WTC11 (cell line): ENCODE results near the gene ITGB4. TPM values are rescaled to one million over a fixed set of nuclear protein-coding genes. Genes with fewer than 3 reads are reported as not detected.
"Not testable (repeated sequence)": the region's sequence is repeated elsewhere in the genome, so short reads cannot be mapped to it uniquely, and the experiment has no call there.

Experiments used
- ATAC-seq: fragments of 200-7000 bp; cut with Tn5 transposase; 2 replicates; pipeline ENCODE4 v1.10.0; 2021; ENCODE audit warnings: mild to moderate bottlenecking, moderate library complexity
- CTCF ChIA-PET: fragments of 300-600 bp; sonication (Branson Sonifier 250); formaldehyde crosslinking; loops from one replicate; lab custom pipeline; 2021; ENCODE audit warnings: antibody characterized with exemption; lab: Charles Lee
- POLR2A ChIA-PET: fragments of 350-600 bp; sonication (Branson Sonifier 250); formaldehyde crosslinking; loops from one replicate; lab custom pipeline; 2021; ENCODE audit warnings: antibody characterized with exemption; lab: Charles Lee
- DNase-seq: peaks from one replicate; pipeline ENCODE4 v3.0.0; 2021; ENCODE audit warnings: low spot score
- H3K27ac Mint-ChIP-seq: 2 replicates; pipeline ENCODE4 v1.8.0; 2021; ENCODE audit warnings: mixed read lengths
- H3K27me3 Mint-ChIP-seq: 2 replicates; pipeline ENCODE4 v1.8.0; 2021; ENCODE audit warnings: low read depth, mild to moderate bottlenecking, moderate library complexity, mixed read lengths
- H3K36me3 Mint-ChIP-seq: 2 replicates; pipeline ENCODE4 v1.8.0; 2021; ENCODE audit warnings: mixed read lengths
- H3K4me1 Mint-ChIP-seq: 2 replicates; pipeline ENCODE4 v1.8.0; 2022; ENCODE audit warnings: mixed read lengths
- H3K4me3 Mint-ChIP-seq: 2 replicates; pipeline ENCODE4 v1.8.0; 2021; ENCODE audit warnings: mild to moderate bottlenecking, moderate library complexity, mixed read lengths
- H3K9me3 Mint-ChIP-seq: 2 replicates; pipeline ENCODE4 v1.8.0; 2021; ENCODE audit warnings: mixed read lengths
- GABPB1 ChIP-seq: sonication (generic); formaldehyde crosslinking; IDR thresholded peaks from 2 replicates; pipeline ENCODE4 v1.8.1; 2023; ENCODE audit warnings: mild to moderate bottlenecking, missing genetic modification reagents
- IRF2 ChIP-seq: sonication (generic); formaldehyde crosslinking; IDR thresholded peaks from 2 replicates; pipeline ENCODE4 v1.8.0; 2022; ENCODE audit warnings: low read depth, missing genetic modification reagents, borderline replicate concordance
- KAT7 ChIP-seq: sonication (generic); formaldehyde crosslinking; IDR thresholded peaks from 2 replicates; pipeline ENCODE4 v1.8.1; 2023; ENCODE audit warnings: missing genetic modification reagents, mild to moderate bottlenecking, borderline replicate concordance
- NFATC4 ChIP-seq: fragments of 250-450 bp; sonication (Bioruptor Pico); IDR thresholded peaks from 2 replicates; pipeline ENCODE4 v1.9.0; 2021; ENCODE audit warnings: mild to moderate bottlenecking
- NR2C2 ChIP-seq: sonication (generic); formaldehyde crosslinking; IDR thresholded peaks from 2 replicates; pipeline ENCODE4 v1.8.0; 2022; ENCODE audit warnings: mild to moderate bottlenecking, missing genetic modification reagents
- NR3C1 ChIP-seq: sonication (generic); formaldehyde crosslinking; conservative IDR thresholded peaks from 2 replicates; pipeline ENCODE4 v1.8.1; 2023; ENCODE audit warnings: low read depth, mild to moderate bottlenecking, missing genetic modification reagents
- OVOL2 ChIP-seq: fragments of 250-450 bp; sonication (Bioruptor Pico); IDR thresholded peaks from 2 replicates; pipeline ENCODE4 v1.9.0; 2021; ENCODE audit warnings: mild to moderate bottlenecking, borderline replicate concordance
- SMAD3 ChIP-seq: sonication (generic); formaldehyde crosslinking; IDR thresholded peaks from 2 replicates; pipeline ENCODE4 v1.8.0; 2022; ENCODE audit warnings: missing genetic modification reagents, mild to moderate bottlenecking, borderline replicate concordance
- TEAD1 ChIP-seq: sonication (generic); formaldehyde crosslinking; IDR thresholded peaks from 2 replicates; pipeline ENCODE4 v1.8.0; 2022; ENCODE audit warnings: mild to moderate bottlenecking, missing genetic modification reagents
- ZNF219 ChIP-seq: sonication (generic); formaldehyde crosslinking; IDR thresholded peaks from 2 replicates; pipeline ENCODE4 v1.8.0; 2023; ENCODE audit warnings: missing genetic modification reagents, mild to moderate bottlenecking, borderline replicate concordance
- total RNA-seq: library from RNA; stranded (reverse); gene quantifications from 3 replicates; pipeline ENCODE4 v1.2.3, GENCODE V29; 2021
- TF ChIP-seq, protein P1 (sequence below): sonication (generic); formaldehyde crosslinking; IDR thresholded peaks from 2 replicates; pipeline ENCODE4 v1.8.0; 2022; ENCODE audit warnings: mild to moderate bottlenecking, missing genetic modification reagents
- TF ChIP-seq, protein P2 (sequence below): fragments of 200-600 bp; IDR thresholded peaks from 2 replicates; pipeline ENCODE4 v1.8.0; 2022; ENCODE audit warnings: antibody characterized with exemption
- TF ChIP-seq, protein P3 (sequence below): fragments of 250-450 bp; sonication (Bioruptor Pico); conservative IDR thresholded peaks from 2 replicates; pipeline ENCODE4 v1.9.0; 2021; ENCODE audit warnings: mild to moderate bottlenecking
- TF ChIP-seq, protein P4 (sequence below): sonication (generic); formaldehyde crosslinking; IDR thresholded peaks from 2 replicates; pipeline ENCODE4 v1.8.1; 2022; ENCODE audit warnings: missing genetic modification reagents, borderline replicate concordance
- TF ChIP-seq, protein P5 (sequence below): sonication (generic); formaldehyde crosslinking; IDR thresholded peaks from 2 replicates; pipeline ENCODE4 v1.8.0; 2023; ENCODE audit warnings: missing genetic modification reagents, mild to moderate bottlenecking, borderline replicate concordance
- TF ChIP-seq, protein P6 (sequence below): sonication (generic); formaldehyde crosslinking; IDR thresholded peaks from 2 replicates; pipeline ENCODE4 v1.8.0; 2022; ENCODE audit warnings: mild to moderate bottlenecking, missing genetic modification reagents

The ITGB4 gene
- total RNA-seq, 1 experiment from 2014 or later, result 9.5 TPM

DNA sequence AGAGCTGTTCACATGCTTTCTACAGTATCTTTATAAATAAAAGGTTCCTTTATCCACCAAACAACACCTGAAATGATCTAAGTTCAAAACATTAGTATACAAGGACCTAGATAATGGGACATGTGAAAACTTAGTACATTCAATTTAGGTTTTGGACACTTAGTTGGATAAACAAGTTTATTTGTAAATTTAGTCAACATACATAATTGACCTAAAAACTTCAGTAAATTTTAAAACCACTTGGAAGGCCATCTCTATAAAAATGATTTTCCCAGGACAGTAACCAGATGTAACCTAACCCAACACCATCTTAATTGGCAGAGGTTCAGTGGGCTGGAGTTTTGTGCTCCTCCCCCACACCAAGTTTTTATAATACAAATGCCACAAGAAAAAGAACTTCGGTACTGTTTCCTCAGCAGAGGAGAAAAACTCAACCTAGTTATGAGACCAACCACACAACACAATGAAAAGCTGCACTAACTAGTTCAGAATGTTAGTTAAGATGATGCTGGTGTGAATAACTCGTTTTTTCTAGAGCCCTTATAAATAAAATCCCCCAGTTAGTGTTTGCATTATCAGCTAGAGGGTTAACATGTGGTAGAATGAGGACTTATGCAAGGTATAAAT is 56.1 kb downstream of the ITGB4 start:
- peak overlapping the region; percentile 68 for H3K27ac Mint-ChIP-seq
- no peak for ATAC-seq
- ChIA-PET CTCF (interaction anchor here (3.0 to 7.8 kb wide), 3 partner anchors 12 to 23 kb away, joined by 39 to 72 read pairs (median 58); partner anchors contain the start of gene GALK1), POLR2A (interaction anchor here (0.6 to 4.0 kb wide), 6 partner anchors 8 to 51 kb away, joined by 3 to 22 read pairs (median 5); partner anchors contain the start of genes GALK1 and UNK)
- no peaks in the 10 kb centered on the region for H3K9me3 Mint-ChIP-seq
- TF ChIP-seq OVOL2 (no peak), NR3C1 (no peak), NFATC4 (CRISPR knock-in tag) (peak; percentile 40; the same call in 1 of the 2 replicates)
- TF ChIP-seq, protein P1, sequence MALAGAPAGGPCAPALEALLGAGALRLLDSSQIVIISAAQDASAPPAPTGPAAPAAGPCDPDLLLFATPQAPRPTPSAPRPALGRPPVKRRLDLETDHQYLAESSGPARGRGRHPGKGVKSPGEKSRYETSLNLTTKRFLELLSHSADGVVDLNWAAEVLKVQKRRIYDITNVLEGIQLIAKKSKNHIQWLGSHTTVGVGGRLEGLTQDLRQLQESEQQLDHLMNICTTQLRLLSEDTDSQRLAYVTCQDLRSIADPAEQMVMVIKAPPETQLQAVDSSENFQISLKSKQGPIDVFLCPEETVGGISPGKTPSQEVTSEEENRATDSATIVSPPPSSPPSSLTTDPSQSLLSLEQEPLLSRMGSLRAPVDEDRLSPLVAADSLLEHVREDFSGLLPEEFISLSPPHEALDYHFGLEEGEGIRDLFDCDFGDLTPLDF (CRISPR knock-in tag), result no peak
- TF ChIP-seq, protein P2, sequence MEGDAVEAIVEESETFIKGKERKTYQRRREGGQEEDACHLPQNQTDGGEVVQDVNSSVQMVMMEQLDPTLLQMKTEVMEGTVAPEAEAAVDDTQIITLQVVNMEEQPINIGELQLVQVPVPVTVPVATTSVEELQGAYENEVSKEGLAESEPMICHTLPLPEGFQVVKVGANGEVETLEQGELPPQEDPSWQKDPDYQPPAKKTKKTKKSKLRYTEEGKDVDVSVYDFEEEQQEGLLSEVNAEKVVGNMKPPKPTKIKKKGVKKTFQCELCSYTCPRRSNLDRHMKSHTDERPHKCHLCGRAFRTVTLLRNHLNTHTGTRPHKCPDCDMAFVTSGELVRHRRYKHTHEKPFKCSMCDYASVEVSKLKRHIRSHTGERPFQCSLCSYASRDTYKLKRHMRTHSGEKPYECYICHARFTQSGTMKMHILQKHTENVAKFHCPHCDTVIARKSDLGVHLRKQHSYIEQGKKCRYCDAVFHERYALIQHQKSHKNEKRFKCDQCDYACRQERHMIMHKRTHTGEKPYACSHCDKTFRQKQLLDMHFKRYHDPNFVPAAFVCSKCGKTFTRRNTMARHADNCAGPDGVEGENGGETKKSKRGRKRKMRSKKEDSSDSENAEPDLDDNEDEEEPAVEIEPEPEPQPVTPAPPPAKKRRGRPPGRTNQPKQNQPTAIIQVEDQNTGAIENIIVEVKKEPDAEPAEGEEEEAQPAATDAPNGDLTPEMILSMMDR, result no peak
- TF ChIP-seq, protein P3, sequence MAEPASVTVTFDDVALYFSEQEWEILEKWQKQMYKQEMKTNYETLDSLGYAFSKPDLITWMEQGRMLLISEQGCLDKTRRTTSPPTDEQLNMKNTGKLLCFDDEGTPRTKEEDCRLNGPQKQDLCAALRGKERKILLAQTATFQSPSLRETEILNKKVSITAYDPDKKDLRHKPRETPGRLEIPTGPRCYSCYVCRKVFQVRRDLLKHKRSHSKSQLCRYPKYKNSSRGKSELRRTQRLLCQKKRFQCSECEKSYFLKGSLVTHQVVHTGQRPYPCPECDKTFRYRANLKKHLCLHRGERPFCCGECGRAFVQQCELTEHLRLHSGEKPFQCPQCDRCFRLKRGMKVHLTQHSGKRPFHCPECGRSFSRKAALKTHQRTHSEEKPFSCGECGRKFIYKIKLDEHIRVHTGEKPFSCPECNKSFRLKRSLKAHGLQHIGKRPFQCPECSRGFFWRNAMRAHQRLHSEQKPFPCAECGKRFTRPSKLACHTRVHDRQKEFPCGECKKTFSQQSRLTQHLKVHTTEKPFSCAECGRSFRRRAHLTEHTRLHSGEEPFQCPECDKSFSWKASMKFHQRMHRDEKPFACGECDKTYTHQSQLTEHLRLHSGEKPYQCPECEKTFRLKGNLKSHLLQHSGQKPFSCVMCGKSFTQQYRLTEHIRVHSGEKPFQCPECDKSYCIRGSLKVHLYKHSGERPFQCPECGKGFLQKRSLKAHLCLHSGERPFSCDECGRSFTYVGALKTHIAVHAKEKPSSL (CRISPR knock-in tag), result no peak
- no peak for DNase-seq
- peaks cover 33% of the 10 kb centered on the region for H3K4me1 Mint-ChIP-seq
- H3K27me3 Mint-ChIP-seq, result peaks cover 4% of the 10 kb centered on the region
- H3K36me3 Mint-ChIP-seq, result peaks cover 28% of the 10 kb centered on the region
- H3K4me3 Mint-ChIP-seq, result peak overlapping the region; percentile 94

DNA sequence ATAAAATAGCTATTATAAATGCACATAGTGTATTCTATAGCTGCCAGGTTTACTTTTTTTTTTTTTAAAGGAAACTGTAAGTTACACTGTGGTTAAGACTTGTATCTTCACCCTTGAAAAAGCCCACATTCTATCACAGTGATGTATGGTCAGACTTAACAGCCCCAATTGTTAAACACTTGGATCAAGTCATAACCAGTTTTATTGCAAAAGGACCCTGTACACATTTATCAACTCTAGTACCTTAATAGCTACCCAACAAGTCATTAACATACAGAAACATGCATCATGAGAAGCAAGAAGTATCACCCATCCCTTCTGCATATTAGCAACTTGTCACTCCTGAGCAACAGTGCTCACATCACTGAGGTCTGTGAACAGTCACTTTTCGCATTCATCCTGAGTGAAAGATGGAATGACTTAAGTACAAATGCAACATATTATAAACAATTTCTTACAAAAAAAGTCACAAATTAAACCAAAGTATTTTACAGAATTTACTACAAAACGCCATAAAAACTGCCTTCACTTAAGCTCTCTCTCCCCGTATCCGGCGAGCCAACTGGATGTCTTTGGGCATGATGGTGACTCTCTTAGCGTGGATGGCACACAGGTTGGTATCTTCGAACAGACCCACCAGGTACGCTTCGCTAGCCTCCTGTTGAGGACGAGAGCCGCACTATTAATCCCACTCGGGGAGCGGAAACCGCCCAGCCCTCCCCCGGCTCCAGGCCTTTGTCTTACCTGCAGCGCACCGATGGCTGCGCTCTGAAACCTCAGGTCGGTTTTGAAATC is 57.0 kb downstream of the ITGB4 start:
- not testable (repeated sequence) for ATAC-seq, H3K9me3 Mint-ChIP-seq, H3K27me3 Mint-ChIP-seq, DNase-seq
- Mint-ChIP-seq H3K4me1 (peaks cover 38% of the 10 kb centered on the region), H3K4me3 (peak overlapping the region; percentile 94), H3K27ac (peak overlapping the region; percentile 97), H3K36me3 (peaks cover 28% of the 10 kb centered on the region)
- peak; percentile 36; the same call in 1 of the 2 replicates for TF ChIP-seq NFATC4 (CRISPR knock-in tag)
- POLR2A ChIA-PET, result interaction anchor here (0.6 to 1.4 kb wide), 3 partner anchors 12 to 50 kb away, joined by 3 to 6 read pairs (median 3); partner anchors contain the start of gene GALK1
- CTCF ChIA-PET, result interaction anchor here (1.1 to 3.0 kb wide), 5 partner anchors 14 to 77 kb away, joined by 5 to 39 read pairs (median 17); partner anchors contain the start of genes GALK1 and WBP2

DNA sequence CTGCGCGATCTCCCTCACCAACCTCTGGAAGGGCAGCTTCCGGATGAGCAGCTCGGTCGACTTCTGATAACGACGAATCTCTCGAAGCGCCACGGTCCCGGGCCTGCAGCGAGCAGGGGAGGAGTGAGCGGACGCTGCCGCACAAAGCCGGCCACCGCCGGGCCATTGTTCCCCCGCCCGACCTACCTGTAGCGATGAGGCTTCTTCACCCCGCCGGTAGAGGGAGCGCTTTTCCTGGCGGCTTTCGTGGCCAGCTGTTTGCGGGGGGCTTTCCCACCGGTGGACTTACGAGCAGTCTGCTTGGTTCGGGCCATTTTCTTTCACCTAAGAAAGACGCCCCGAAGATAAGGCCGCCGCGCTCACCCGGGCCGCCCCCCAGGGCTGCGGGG is 57.6 kb downstream of the ITGB4 start:
- H3K27ac Mint-ChIP-seq, result peak overlapping the region; percentile 97
- CTCF ChIA-PET, result interaction anchor here (1.1 to 3.0 kb wide), 8 partner anchors 14 to 145 kb away, joined by 5 to 39 read pairs (median 13); partner anchors contain the start of genes GALK1, SMIM5 and WBP2
- no peaks in the 10 kb centered on the region for H3K9me3 Mint-ChIP-seq
- ATAC-seq (peak; percentile 2; the same call in 1 of the 2 replicates), DNase-seq (peak; percentile 75)
- POLR2A ChIA-PET, result interaction anchor here (1.4 kb wide), 1 partner anchor 14 kb away, joined by 3 read pairs; the partner anchor contains the start of gene GALK1
- H3K4me3 Mint-ChIP-seq, result peak overlapping the region; percentile 94
- peaks cover 4% of the 10 kb centered on the region for H3K27me3 Mint-ChIP-seq
- H3K36me3 Mint-ChIP-seq, result peaks cover 28% of the 10 kb centered on the region
- peaks cover 44% of the 10 kb centered on the region for H3K4me1 Mint-ChIP-seq
- TF ChIP-seq NR2C2 (CRISPR knock-in tag) (no peak), ZNF219 (no peak), GABPB1 (CRISPR knock-in tag) (no peak), SMAD3 (CRISPR knock-in tag) (no peak), IRF2 (CRISPR knock-in tag) (no peak), KAT7 (CRISPR knock-in tag) (no peak), TEAD1 (CRISPR knock-in tag) (0 out of 2 replicates have a peak, but pooled peaks have one; percentile 18)
- TF ChIP-seq, protein P4, sequence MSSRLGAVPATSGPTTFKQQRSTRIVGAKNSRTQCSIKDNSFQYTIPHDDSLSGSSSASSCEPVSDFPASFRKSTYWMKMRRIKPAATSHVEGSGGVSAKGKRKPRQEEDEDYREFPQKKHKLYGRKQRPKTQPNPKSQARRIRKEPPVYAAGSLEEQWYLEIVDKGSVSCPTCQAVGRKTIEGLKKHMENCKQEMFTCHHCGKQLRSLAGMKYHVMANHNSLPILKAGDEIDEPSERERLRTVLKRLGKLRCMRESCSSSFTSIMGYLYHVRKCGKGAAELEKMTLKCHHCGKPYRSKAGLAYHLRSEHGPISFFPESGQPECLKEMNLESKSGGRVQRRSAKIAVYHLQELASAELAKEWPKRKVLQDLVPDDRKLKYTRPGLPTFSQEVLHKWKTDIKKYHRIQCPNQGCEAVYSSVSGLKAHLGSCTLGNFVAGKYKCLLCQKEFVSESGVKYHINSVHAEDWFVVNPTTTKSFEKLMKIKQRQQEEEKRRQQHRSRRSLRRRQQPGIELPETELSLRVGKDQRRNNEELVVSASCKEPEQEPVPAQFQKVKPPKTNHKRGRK (CRISPR knock-in tag), result no peak
- TF ChIP-seq, protein P5, sequence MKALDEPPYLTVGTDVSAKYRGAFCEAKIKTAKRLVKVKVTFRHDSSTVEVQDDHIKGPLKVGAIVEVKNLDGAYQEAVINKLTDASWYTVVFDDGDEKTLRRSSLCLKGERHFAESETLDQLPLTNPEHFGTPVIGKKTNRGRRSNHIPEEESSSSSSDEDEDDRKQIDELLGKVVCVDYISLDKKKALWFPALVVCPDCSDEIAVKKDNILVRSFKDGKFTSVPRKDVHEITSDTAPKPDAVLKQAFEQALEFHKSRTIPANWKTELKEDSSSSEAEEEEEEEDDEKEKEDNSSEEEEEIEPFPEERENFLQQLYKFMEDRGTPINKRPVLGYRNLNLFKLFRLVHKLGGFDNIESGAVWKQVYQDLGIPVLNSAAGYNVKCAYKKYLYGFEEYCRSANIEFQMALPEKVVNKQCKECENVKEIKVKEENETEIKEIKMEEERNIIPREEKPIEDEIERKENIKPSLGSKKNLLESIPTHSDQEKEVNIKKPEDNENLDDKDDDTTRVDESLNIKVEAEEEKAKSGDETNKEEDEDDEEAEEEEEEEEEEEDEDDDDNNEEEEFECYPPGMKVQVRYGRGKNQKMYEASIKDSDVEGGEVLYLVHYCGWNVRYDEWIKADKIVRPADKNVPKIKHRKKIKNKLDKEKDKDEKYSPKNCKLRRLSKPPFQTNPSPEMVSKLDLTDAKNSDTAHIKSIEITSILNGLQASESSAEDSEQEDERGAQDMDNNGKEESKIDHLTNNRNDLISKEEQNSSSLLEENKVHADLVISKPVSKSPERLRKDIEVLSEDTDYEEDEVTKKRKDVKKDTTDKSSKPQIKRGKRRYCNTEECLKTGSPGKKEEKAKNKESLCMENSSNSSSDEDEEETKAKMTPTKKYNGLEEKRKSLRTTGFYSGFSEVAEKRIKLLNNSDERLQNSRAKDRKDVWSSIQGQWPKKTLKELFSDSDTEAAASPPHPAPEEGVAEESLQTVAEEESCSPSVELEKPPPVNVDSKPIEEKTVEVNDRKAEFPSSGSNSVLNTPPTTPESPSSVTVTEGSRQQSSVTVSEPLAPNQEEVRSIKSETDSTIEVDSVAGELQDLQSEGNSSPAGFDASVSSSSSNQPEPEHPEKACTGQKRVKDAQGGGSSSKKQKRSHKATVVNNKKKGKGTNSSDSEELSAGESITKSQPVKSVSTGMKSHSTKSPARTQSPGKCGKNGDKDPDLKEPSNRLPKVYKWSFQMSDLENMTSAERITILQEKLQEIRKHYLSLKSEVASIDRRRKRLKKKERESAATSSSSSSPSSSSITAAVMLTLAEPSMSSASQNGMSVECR, result no peak; the same call in 1 of the 2 replicates
- TF ChIP-seq, protein P6, sequence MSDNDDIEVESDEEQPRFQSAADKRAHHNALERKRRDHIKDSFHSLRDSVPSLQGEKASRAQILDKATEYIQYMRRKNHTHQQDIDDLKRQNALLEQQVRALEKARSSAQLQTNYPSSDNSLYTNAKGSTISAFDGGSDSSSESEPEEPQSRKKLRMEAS, result 0 out of 2 replicates have a peak, but pooled peaks have one; percentile 34
